GM06990 (cell line): ENCODE data around the gene EMILIN2.

Source experiments
- DNase-seq: peaks from one replicate; pipeline ENCODE4 v3.0.0-alpha.2; 2011; ENCODE audit not compliant: insufficient read length; ENCODE audit errors: extremely low read depth
- H3K27me3 ChIP-seq: replicated peaks from 2 replicates; pipeline ENCODE4 v1.6.0; 2011; ENCODE audit warnings: low read length; ENCODE audit not compliant: control insufficient read depth, insufficient read depth
- H3K36me3 ChIP-seq: 2 replicates; pipeline ENCODE4 v1.5.1; 2011; ENCODE audit warnings: low read length; ENCODE audit not compliant: control insufficient read depth, insufficient read depth
- H3K4me3 ChIP-seq: replicated peaks from 2 replicates; pipeline ENCODE4 v1.5.1; 2011; ENCODE audit warnings: low read depth, mild to moderate bottlenecking, control low read depth, low read length
- TF ChIP-seq, protein P1 (sequence below): IDR thresholded peaks from 2 replicates; pipeline ENCODE4 v1.5.1; 2011; ENCODE audit warnings: low read length, control low read depth, mild to moderate bottlenecking, inconsistent platforms; ENCODE audit not compliant: insufficient read depth, poor library complexity, severe bottlenecking

The EMILIN2 gene

DNA sequence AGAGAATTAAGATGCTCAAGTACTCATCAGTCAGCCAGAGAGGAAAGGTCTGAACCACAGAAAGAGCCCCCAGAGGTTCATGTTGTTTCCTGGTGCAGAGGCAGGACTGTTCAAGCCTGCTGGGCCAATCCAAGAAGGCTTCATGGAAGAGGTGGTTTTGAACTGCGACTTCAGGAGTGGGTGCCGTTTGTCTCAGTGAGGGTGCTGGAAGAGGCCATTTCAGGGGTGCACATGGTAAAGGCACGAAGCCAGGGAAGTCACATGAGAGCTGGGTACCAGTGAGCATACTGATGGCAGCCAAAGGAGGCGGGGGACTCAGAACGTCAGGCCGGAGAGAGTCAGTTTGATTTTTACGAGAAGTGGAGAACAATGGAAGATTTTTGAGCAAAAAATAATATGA lies 55.5 kb downstream of the EMILIN2 start:
- DNase-seq, result no peak
- TF ChIP-seq, protein P1, sequence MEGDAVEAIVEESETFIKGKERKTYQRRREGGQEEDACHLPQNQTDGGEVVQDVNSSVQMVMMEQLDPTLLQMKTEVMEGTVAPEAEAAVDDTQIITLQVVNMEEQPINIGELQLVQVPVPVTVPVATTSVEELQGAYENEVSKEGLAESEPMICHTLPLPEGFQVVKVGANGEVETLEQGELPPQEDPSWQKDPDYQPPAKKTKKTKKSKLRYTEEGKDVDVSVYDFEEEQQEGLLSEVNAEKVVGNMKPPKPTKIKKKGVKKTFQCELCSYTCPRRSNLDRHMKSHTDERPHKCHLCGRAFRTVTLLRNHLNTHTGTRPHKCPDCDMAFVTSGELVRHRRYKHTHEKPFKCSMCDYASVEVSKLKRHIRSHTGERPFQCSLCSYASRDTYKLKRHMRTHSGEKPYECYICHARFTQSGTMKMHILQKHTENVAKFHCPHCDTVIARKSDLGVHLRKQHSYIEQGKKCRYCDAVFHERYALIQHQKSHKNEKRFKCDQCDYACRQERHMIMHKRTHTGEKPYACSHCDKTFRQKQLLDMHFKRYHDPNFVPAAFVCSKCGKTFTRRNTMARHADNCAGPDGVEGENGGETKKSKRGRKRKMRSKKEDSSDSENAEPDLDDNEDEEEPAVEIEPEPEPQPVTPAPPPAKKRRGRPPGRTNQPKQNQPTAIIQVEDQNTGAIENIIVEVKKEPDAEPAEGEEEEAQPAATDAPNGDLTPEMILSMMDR, result no peak
- H3K4me3 ChIP-seq, result no peak overlapping the region
- H3K36me3 ChIP-seq, result no peaks in the 10 kb centered on the region
- H3K27me3 ChIP-seq, result no peaks in the 10 kb centered on the region

DNA sequence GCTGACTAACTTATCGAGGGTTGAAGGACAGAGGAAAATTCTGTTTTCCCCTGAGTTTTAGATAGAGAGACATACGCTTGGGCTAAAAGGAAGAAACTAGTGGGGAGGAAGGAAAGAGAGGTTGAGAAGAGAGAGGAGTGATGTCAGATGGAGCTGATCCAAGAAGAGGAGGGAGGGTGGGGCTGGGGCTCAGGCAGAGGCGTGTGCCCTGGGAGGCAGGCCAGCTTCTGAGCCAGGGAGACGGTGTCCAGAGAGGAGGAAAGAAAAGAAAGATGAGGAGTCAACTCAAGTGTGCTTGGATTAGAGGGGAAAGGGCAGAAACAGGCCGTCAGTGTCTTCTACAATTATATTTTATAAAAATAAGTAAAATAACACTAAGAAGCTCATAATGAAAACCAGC lies 56.2 kb downstream of the EMILIN2 start:
- TF ChIP-seq, protein P1, result no peak
- no peak for DNase-seq
- Histone ChIP-seq H3K4me3 (no peak overlapping the region), H3K27me3 (no peaks in the 10 kb centered on the region), H3K36me3 (no peaks in the 10 kb centered on the region)

DNA sequence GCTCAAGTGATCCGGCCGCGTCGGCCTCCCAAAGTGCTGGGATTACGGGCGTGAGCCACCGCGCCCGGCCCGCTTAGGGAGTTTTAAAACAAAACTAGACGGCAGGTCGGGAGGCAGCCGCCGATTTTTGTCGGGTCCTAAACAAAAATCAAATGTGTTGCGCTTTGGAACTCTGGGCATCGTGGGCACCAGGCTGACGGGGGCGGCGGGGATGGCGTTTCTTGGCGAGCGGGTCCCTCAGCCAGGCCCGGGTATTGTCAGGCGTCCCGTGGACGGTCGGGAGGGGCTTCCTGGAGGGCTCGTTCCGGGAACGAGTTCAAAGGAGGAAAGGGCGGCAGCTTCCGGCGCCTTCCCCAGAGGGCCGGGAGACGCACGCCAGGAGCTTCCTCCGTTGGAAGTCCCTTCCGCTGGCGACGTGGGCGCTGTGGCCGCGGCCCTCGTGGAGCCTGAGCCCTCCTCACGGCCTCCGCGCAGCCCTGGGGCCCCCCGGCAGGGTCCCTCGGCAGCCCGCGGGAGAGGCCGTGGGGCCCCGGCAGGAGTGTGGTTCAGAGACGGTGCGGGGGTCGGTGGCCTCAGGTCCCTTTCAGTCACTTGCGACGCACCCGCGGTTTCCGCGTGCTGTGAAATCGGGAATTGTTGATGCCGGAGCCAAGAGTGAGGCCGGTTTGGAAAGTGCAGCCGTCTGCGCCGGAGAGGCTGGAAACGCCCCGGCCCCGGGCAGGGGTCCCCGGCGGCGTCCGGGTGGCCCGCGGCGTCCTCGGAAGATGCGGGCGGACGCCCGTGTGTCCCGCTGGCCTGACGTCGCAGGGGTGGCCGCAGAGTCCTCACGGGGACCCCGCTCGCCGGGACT lies 59.3 kb downstream of the EMILIN2 start:
- H3K36me3 ChIP-seq, result peaks cover 3% of the 10 kb centered on the region; the same call in 1 of the 2 replicates
- DNase-seq, result peak; percentile 56
- H3K27me3 ChIP-seq, result no peaks in the 10 kb centered on the region
- TF ChIP-seq, protein P1, result no peak
- peak overlapping the region; percentile 65 for H3K4me3 ChIP-seq

DNA sequence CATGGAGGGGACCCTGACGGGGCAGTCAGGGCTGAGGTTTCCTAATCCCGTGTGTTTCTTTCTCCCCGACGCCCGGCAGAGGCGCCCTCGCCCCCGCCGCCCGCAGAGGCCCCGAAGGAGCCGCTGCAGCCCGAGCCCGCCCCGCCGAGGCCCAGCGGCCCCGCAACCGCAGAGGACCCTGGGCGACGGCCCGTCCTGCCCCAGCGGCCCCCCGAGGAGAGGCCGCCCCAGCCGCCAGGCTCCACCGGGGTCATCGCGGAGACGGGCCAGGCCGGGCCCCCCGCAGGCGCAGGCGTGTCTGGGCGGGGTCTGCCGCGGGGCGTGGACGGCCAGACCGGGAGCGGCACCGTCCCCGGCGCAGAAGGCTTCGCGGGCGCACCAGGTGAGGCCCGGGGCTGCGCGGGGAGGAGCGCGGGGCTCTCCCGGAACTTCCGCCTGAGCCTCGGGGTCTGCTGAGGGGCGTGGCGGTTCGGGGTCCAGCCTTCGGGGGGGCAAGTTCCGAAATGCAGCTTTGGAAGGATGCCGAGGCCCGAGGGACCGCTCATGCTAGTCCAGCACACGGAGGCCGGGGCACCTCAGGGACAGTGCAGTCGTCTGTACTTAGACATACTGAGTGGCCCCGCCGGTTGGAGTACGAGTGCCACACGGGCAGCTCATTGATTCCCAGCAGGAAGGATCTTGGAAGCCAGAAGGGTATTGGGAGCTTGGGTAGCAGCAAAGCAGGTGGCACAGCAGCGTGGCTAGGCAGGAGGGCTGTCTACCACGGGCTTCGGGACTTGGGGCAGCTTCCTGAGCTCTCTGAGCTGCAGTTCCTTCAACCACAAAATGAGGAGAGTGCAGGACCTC lies 60.1 kb downstream of the EMILIN2 start:
- DNase-seq, result peak; percentile 55
- peak overlapping the region; percentile 65 for H3K4me3 ChIP-seq
- H3K27me3 ChIP-seq, result no peaks in the 10 kb centered on the region
- TF ChIP-seq, protein P1, result peak; percentile 14
- peaks cover 3% of the 10 kb centered on the region; the same call in 1 of the 2 replicates for H3K36me3 ChIP-seq

DNA sequence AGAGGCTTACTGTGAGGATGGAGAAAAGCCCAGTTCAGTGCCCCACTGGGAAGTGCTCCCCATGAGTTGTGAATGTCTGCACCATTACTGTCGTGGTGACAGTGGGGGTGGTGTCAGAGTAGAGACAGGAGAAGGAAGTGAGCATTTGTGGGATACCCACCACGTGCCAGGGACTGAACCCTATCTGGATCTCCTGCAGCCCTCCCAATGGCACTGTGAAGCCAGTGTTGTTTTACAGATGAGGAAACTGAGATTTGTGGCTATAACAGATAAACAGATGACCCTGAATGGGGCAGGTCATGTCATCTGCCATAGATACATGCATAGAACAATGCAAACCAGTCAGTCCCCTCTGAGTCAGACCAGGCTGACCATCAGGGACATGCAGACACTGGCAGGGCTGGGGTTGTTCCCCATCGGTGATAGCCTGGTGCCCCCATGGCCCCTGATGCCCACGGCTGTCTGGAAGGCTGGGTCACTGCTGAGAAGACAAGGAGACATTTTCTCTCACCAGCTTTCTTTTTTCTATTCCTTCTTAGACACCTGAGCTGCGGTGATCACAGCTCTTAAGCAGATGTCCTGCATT lies 60.8 kb downstream of the EMILIN2 start:
- Histone ChIP-seq H3K4me3 (peak overlapping the region; percentile 65), H3K27me3 (no peaks in the 10 kb centered on the region), H3K36me3 (peaks cover 6% of the 10 kb centered on the region)
- TF ChIP-seq, protein P1, result no peak
- DNase-seq, result no peak
